Vein endothelial cell (primary cell): ENCODE results near the gene B4GALT4. TPM values are rescaled to one million over a fixed set of nuclear protein-coding genes. Genes with fewer than 3 reads are reported as not detected.

ENCODE experiments used
- total RNA-seq: library from RNA; depleted of rRNA; stranded (reverse); fragments of >200 nt; gene quantifications from 2 replicates; pipeline ENCODE4 v1.2.3, GENCODE V29; 2012

B4GALT4 gene
- 3.3 and 4.0 TPM in 2 replicates for total RNA-seq

GRCh38 chr3:119240591-119241434, at the start of gene B4GALT4:
B4GALT4 (minus strand) TSS chr3:119240878; CDS start chr3:119230099, 10,779 bp downstream.

GRCh38 chr3:119173325-119173724, 67.4 kb downstream of the B4GALT4 start, which contains the start of gene UPK1B:
UPK1B (plus strand) TSS chr3:119173598; CDS start chr3:119186742, 13,144 bp downstream.

Other genes starting within 250 kb of the B4GALT4 start
- 0.29 TPM in 1 of 2 replicates, not detected in the other for gene IGSF11, start 206.0 kb downstream of the B4GALT4 start, total RNA-seq
- not detected in 2 replicates for gene TEX55, start 94.7 kb downstream of the B4GALT4 start, total RNA-seq
- not detected in 2 replicates for gene UPK1B, start 67.3 kb downstream of the B4GALT4 start, total RNA-seq
- gene ARHGAP31, start 53.5 kb upstream of the B4GALT4 start, total RNA-seq, result 63.7 and 74.6 TPM in 2 replicates
- gene TMEM39A, start 222.7 kb upstream of the B4GALT4 start, total RNA-seq, result 44.1 and 46.0 TPM in 2 replicates
- gene POGLUT1, start 228.1 kb upstream of the B4GALT4 start, total RNA-seq, result 14.7 and 25.2 TPM in 2 replicates